Spleen (tissue), 11 donors: Measurements from ENCODE around the gene ACOXL. TPM values are rescaled to one million over a fixed set of nuclear protein-coding genes. Genes with fewer than 3 reads are reported as not detected.
A peak's percentile ranks its signal among the peaks of the same experiment; 100 is the strongest.

ENCODE experiments used
- DNase-seq: peaks from one replicate; pipeline ENCODE4 v3.0.0-alpha.2; 2020
- H3K27ac ChIP-seq, 8 donors: fragments of 200-600 bp; sonication (generic) in 7 of 8; 1 replicate in 4 of 8; 2 replicates in 4 of 8; pipeline versions ENCODE4 v1.5.0 to v1.8.0; 2016 to 2021; ENCODE audit warnings: inconsistent platforms in 4 of 8, mild to moderate bottlenecking in 4 of 8, moderate library complexity in 1 of 8
- H3K27me3 ChIP-seq, 7 donors: fragments of 200-600 bp; sonication (generic) in 6 of 7; replicated peaks in 1 of 7; 1 replicate in 4 of 7; 2 replicates in 3 of 7; pipeline versions ENCODE4 v1.5.0 to v1.8.0; 2016 to 2021; ENCODE audit warnings: inconsistent platforms in 3 of 7, mild to moderate bottlenecking in 1 of 7
- H3K36me3 ChIP-seq, 6 donors: fragments of 200-600 bp; sonication (generic) in 5 of 6; 1 replicate in 4 of 6; 2 replicates in 2 of 6; pipeline versions ENCODE4 v1.5.0 to v1.8.0; 2016 to 2021; ENCODE audit warnings: inconsistent platforms in 2 of 6
- H3K4me1 ChIP-seq, 6 donors: fragments of 200-600 bp; sonication (generic) in 5 of 6; 1 replicate in 3 of 6; 2 replicates in 3 of 6; pipeline versions ENCODE4 v1.5.0 to v1.8.0; 2016 to 2021; ENCODE audit warnings: inconsistent platforms in 3 of 6
- H3K4me3 ChIP-seq, 8 donors: fragments of 200-600 bp; sonication (generic) in 7 of 8; 1 replicate in 4 of 8; 2 replicates in 4 of 8; pipeline versions ENCODE4 v1.5.0 to v1.8.0; 2016 to 2021; ENCODE audit warnings: inconsistent platforms in 4 of 8, mild to moderate bottlenecking in 4 of 8, moderate library complexity in 2 of 8
- H3K9me3 ChIP-seq, 8 donors: fragments of 200-600 bp; sonication (generic) in 7 of 8; 1 replicate in 4 of 8; 2 replicates in 4 of 8; pipeline versions ENCODE4 v1.5.0 to v1.8.0; 2016 to 2021; ENCODE audit warnings: inconsistent platforms in 4 of 8
- CTCF ChIP-seq, 11 experiments: fragments of 200-600 bp in 7 of 11; fragments of 450-650 bp in 4 of 11; sonication (generic) in 4 of 11; IDR thresholded peaks in 8 of 11; conservative IDR thresholded peaks in 3 of 11; 1 replicate in 7 of 11; 2 replicates in 4 of 11; pipeline versions ENCODE4 v1.4.0 to v1.8.0; 2016 to 2021; ENCODE audit warnings: antibody characterized with exemption in 11 of 11, inconsistent platforms in 4 of 11, mild to moderate bottlenecking in 1 of 11
- POLR2A ChIP-seq, 3 donors: fragments of 450-650 bp; IDR thresholded peaks; one replicate each; pipeline ENCODE4 v1.5.1; 2017; ENCODE audit warnings: antibody characterized with exemption in 3 of 3, mild to moderate bottlenecking in 1 of 3
- POLR2AphosphoS5 ChIP-seq, 3 donors: sonication (generic); formaldehyde crosslinking; IDR thresholded peaks; one replicate each; pipeline ENCODE4 v1.5.1; 2017; ENCODE audit warnings: antibody characterized with exemption in 3 of 3
- WGBS, 5 donors: extraction: QIAGEN DNeasy Blood & Tissue Kit in 3 of 5; methylation state at CpG; one replicate each; pipeline versions ENCODE4 v1.1.5 to v1.1.7; 2013 to 2018; 5-methylcytosine and 5-hydroxymethylcytosine counted together
- intact Hi-C: fragments of 100-400 bp; cut with DNase I; formaldehyde crosslinking; loops from one replicate; pipeline ENCODE4 v1.15.0; 2023; ENCODE audit warnings: low total_unique reads
- polyA plus RNA-seq, 3 donors: library from polyadenylated mRNA; stranded (reverse); fragments of 200-250 nt; gene quantifications; one replicate each; pipeline ENCODE4 v1.2.1, GENCODE V29; 2013
- total RNA-seq, 7 donors: library from RNA; depleted of rRNA in 3 of 7; stranded (reverse); fragments of >200 nt in 3 of 7; fragmentation: NEBNext Ultra II Directional in 4 of 7; extraction: Animal tissue kit (Norgen Biotek cat#: 25700) in 4 of 7; gene quantifications; one replicate each; pipeline versions ENCODE4 v1.1.0 to v1.2.1, GENCODE V29; 2016 to 2021
- donor health status: healthy with polysubstance abuse.
- donor health status: DM: no; HTN: no; CAD: no; lungs with moderate emphysema.
- donor health status: DM: no; HTN: no; CAD: no.
- donor health status: Bipolar disorder and iron deficiency.
- donor health status: healthy.
- donor health status: DM: no; HTN: no; CAD: no.
- donor health status: DM: yes; HTN: yes; CAD: no.

Gene ACOXL
- total and polyA plus RNA-seq, 10 donors = 0.04 to 1.0 (median 0.66) TPM

GRCh38 chr2:111120253-111121027 is 388.1 kb downstream of the ACOXL start, which contains the start of gene BCL2L11:
Gene BCL2L11, plus strand, starts transcription at chr2:111120914. Its CDS starts 2,832 bp downstream, at chr2:111123746.
- Histone ChIP-seq H3K4me1 (peaks cover 44 to 82% (median 68%) of the 10 kb centered on the region in 6 donors), H3K9me3 (no peaks in the 10 kb centered on the region), H3K27ac (peak within 1 kb of the TSS; percentile 64 to 93 (median 90)), H3K27me3 (peaks cover 7 to 53% (median 47%) of the 10 kb centered on the region in 7 donors), H3K4me3 (peak within 1 kb of the TSS; percentile 74 to 90 (median 82)), H3K36me3 (peaks cover 0 to 20% (median 11%) of the 10 kb centered on the region in 6 donors)
- 0 to 1% (median 0%) methylated on average over 28 to 98 of the region's 98 CpGs for WGBS, 5 donors
- TF ChIP-seq POLR2AphosphoS5 (IDR thresholded peaks at IDR 0.05) (peak; percentile 93 to 95 (median 94)), POLR2A (IDR thresholded peaks at IDR 0.05) (peak in 2 of 3 donors; percentile 90 to 93), CTCF (IDR thresholded peaks at IDR 0.05 in 8 of 11, conservative IDR thresholded peaks at IDR 0.05 in 3 of 11) (peak in 5 of 11 experiments; percentile 6 to 34 (median 14))
- intact Hi-C loops = no loop called here
- peak; percentile 98 for DNase-seq

GRCh38 chr2:111121028-111121827 is 388.9 kb downstream of the ACOXL start:
- 0 to 1% (median 0%) methylated on average over 42 to 80 of the region's 80 CpGs for WGBS, 5 donors
- H3K4me3 ChIP-seq = peak overlapping the region; percentile 74 to 90 (median 82)
- H3K27me3 ChIP-seq = peaks cover 7 to 45% (median 43%) of the 10 kb centered on the region in 7 donors
- intact Hi-C loops = no loop called here
- peaks cover 0 to 28% (median 15%) of the 10 kb centered on the region in 6 donors for H3K36me3 ChIP-seq
- TF ChIP-seq CTCF (IDR thresholded peaks at IDR 0.05 in 8 of 11, conservative IDR thresholded peaks at IDR 0.05 in 3 of 11) (peak in 1 of 11 experiments; percentile 6), POLR2AphosphoS5 (IDR thresholded peaks at IDR 0.05) (peak in 1 of 3 donors; percentile 54), POLR2A (IDR thresholded peaks at IDR 0.05) (no peak)
- H3K27ac ChIP-seq = peak overlapping the region; percentile 64 to 93 (median 90)
- peaks cover 44 to 90% (median 74%) of the 10 kb centered on the region in 6 donors for H3K4me1 ChIP-seq
- no peaks in the 10 kb centered on the region for H3K9me3 ChIP-seq
- peak; percentile 92 for DNase-seq

GRCh38 chr2:111121828-111122630 is 389.7 kb downstream of the ACOXL start:
- DNase-seq = peak; percentile 97
- peak overlapping the region in 7 of 8 donors; percentile 70 to 93 (median 90) for H3K27ac ChIP-seq
- peaks cover 40 to 90% (median 74%) of the 10 kb centered on the region in 6 donors for H3K4me1 ChIP-seq
- H3K36me3 ChIP-seq = peaks cover 0 to 36% (median 17%) of the 10 kb centered on the region in 6 donors
- no peaks in the 10 kb centered on the region for H3K9me3 ChIP-seq
- 0 to 1% (median 1%) methylated on average over 45 to 93 of the region's 93 CpGs for WGBS, 5 donors
- peaks cover 7 to 37% (median 35%) of the 10 kb centered on the region in 7 donors for H3K27me3 ChIP-seq
- H3K4me3 ChIP-seq = peak overlapping the region; percentile 74 to 90 (median 82)
- intact Hi-C loops = no loop called here
- peak in 2 of 3 donors; percentile 61 to 81 for TF ChIP-seq POLR2A (IDR thresholded peaks at IDR 0.05)
- no peak for TF ChIP-seq CTCF (IDR thresholded peaks at IDR 0.05 in 8 of 11, conservative IDR thresholded peaks at IDR 0.05 in 3 of 11)
- peak; percentile 87 to 91 (median 90) for TF ChIP-seq POLR2AphosphoS5 (IDR thresholded peaks at IDR 0.05)
